Activated naive CD4-positive, alpha-beta T cell treated with anti-CD3 and anti-CD28 coated beads, Interleukin-2, amount 10 ng/mL, durations not matched to agents 7 days and 5 days (primary cell): ENCODE measurements around the gene TSSC4.
A peak's percentile ranks its signal among the peaks of the same experiment; 100 is the strongest.

ENCODE experiments used
- CTCF ChIA-PET: fragments of 350-600 bp; sonication (Branson Sonifier 250); formaldehyde crosslinking; loops from one replicate; lab custom pipeline; 2021; ENCODE audit warnings: antibody characterized with exemption; lab: Charles Lee
- DNase-seq: peaks from one replicate; pipeline ENCODE4 v3.0.0-alpha.2; 2020
- H3K27ac Mint-ChIP-seq: one replicate; pipeline ENCODE4 v1.8.0; 2021; ENCODE audit warnings: mild to moderate bottlenecking, moderate library complexity, mixed read lengths
- H3K27me3 Mint-ChIP-seq: one replicate; pipeline ENCODE4 v1.8.0; 2021; ENCODE audit warnings: mild to moderate bottlenecking, mixed read lengths
- H3K36me3 Mint-ChIP-seq: one replicate; pipeline ENCODE4 v1.8.0; 2021; ENCODE audit warnings: mixed read lengths
- H3K4me1 Mint-ChIP-seq: one replicate; pipeline ENCODE4 v1.8.0; 2021; ENCODE audit warnings: mixed read lengths
- H3K4me3 Mint-ChIP-seq: one replicate; pipeline ENCODE4 v1.8.0; 2021; ENCODE audit warnings: mild to moderate bottlenecking, moderate library complexity, mixed read lengths
- H3K9me3 Mint-ChIP-seq: one replicate; pipeline ENCODE4 v1.8.0; 2021; ENCODE audit warnings: mixed read lengths

Gene TSSC4

GRCh38 chr11:2395211-2395730 is 5.3 kb upstream of the TSSC4 start:
- no peak overlapping the region for H3K27ac Mint-ChIP-seq
- H3K9me3 Mint-ChIP-seq, result no peaks in the 10 kb centered on the region
- peaks cover 5% of the 10 kb centered on the region for H3K4me1 Mint-ChIP-seq
- H3K36me3 Mint-ChIP-seq, result peaks cover 7% of the 10 kb centered on the region
- CTCF ChIA-PET, result no interaction called here
- no peak overlapping the region for H3K4me3 Mint-ChIP-seq
- DNase-seq, result no peak
- peaks cover 2% of the 10 kb centered on the region for H3K27me3 Mint-ChIP-seq

- H3K9me3 Mint-ChIP-seq, result no peaks in the 10 kb centered on the region
- H3K27ac Mint-ChIP-seq, result no peak overlapping the region
- H3K36me3 Mint-ChIP-seq, result peaks cover 8% of the 10 kb centered on the region
- CTCF ChIA-PET, result no interaction called here
- peaks cover 5% of the 10 kb centered on the region for H3K4me1 Mint-ChIP-seq
- peaks cover 7% of the 10 kb centered on the region for H3K27me3 Mint-ChIP-seq
- no peak overlapping the region for H3K4me3 Mint-ChIP-seq
- DNase-seq, result no peak
Observed at GRCh38 chr11:2395856-2396255, 4.7 kb upstream of the TSSC4 start.

GRCh38 chr11:2396471-2396870 is 4.1 kb upstream of the TSSC4 start:
- Mint-ChIP-seq H3K36me3 (peaks cover 10% of the 10 kb centered on the region), H3K27me3 (peaks cover 7% of the 10 kb centered on the region)
- CTCF ChIA-PET, result no interaction called here

GRCh38 chr11:2397005-2397404 is 3.5 kb upstream of the TSSC4 start:
- peaks cover 9% of the 10 kb centered on the region for H3K4me1 Mint-ChIP-seq
- peak overlapping the region; percentile 51 for H3K27ac Mint-ChIP-seq

More at GRCh38 chr11:2396471-2396870, 4.1 kb upstream of the TSSC4 start:
- H3K4me3 Mint-ChIP-seq, result no peak overlapping the region
- no peak overlapping the region for H3K27ac Mint-ChIP-seq
- no peaks in the 10 kb centered on the region for H3K9me3 Mint-ChIP-seq
- H3K4me1 Mint-ChIP-seq, result peaks cover 7% of the 10 kb centered on the region
- no peak for DNase-seq

GRCh38 chr11:2398664-2399355 is 1.7 kb upstream of the TSSC4 start:
- H3K9me3 Mint-ChIP-seq, result no peaks in the 10 kb centered on the region
- peaks cover 7% of the 10 kb centered on the region for H3K27me3 Mint-ChIP-seq

More at GRCh38 chr11:2397005-2397404, 3.5 kb upstream of the TSSC4 start:
- CTCF ChIA-PET, result no interaction called here
- Mint-ChIP-seq H3K4me3 (no peak overlapping the region), H3K27me3 (peaks cover 7% of the 10 kb centered on the region), H3K9me3 (no peaks in the 10 kb centered on the region), H3K36me3 (peaks cover 11% of the 10 kb centered on the region)
- DNase-seq, result no peak

GRCh38 chr11:2399488-2400068 is 972 bp upstream of the TSSC4 start:
- peaks cover 18% of the 10 kb centered on the region for H3K36me3 Mint-ChIP-seq
- CTCF ChIA-PET, result interaction anchor here (0.6 to 4.0 kb wide), 5 partner anchors 13 to 487 kb away, joined by 3 to 27 read pairs (median 4); no protein-coding TSS in a partner anchor
- peak overlapping the region; percentile 90 for H3K27ac Mint-ChIP-seq

More at GRCh38 chr11:2398664-2399355, 1.7 kb upstream of the TSSC4 start:
- peaks cover 14% of the 10 kb centered on the region for H3K4me1 Mint-ChIP-seq
- CTCF ChIA-PET, result interaction anchor here (1.1 to 4.0 kb wide), 5 partner anchors 12 to 94 kb away, joined by 3 to 27 read pairs (median 5); no protein-coding TSS in a partner anchor
- peak overlapping the region; percentile 90 for H3K27ac Mint-ChIP-seq
- H3K36me3 Mint-ChIP-seq, result peaks cover 18% of the 10 kb centered on the region
- H3K4me3 Mint-ChIP-seq, result peak overlapping the region; percentile 88
- no peak for DNase-seq

GRCh38 chr11:2400762-2401435 is 349 bp downstream of the TSSC4 start:
- no peaks in the 10 kb centered on the region for H3K9me3 Mint-ChIP-seq
- peak overlapping the region; percentile 88 for H3K4me3 Mint-ChIP-seq
- peaks cover 7% of the 10 kb centered on the region for H3K27me3 Mint-ChIP-seq
- H3K36me3 Mint-ChIP-seq, result peaks cover 18% of the 10 kb centered on the region
- H3K27ac Mint-ChIP-seq, result peak overlapping the region; percentile 90
- peak; percentile 43 for DNase-seq
- H3K4me1 Mint-ChIP-seq, result peaks cover 14% of the 10 kb centered on the region
- CTCF ChIA-PET, result interaction anchor here (0.5 to 4.0 kb wide), 10 partner anchors 14 to 453 kb away, joined by 3 to 27 read pairs (median 4); partner anchors contain the start of genes C11orf21, CD81 and TSPAN32

More at GRCh38 chr11:2399488-2400068, 972 bp upstream of the TSSC4 start:
- Mint-ChIP-seq H3K4me3 (peak overlapping the region; percentile 88), H3K4me1 (peaks cover 14% of the 10 kb centered on the region), H3K27me3 (peaks cover 7% of the 10 kb centered on the region), H3K9me3 (no peaks in the 10 kb centered on the region)
- DNase-seq, result no peak

GRCh38 chr11:2401436-2401984 is 960 bp downstream of the TSSC4 start:
- no peak for DNase-seq
- peaks cover 7% of the 10 kb centered on the region for H3K27me3 Mint-ChIP-seq
- CTCF ChIA-PET, result interaction anchor here (0.5 to 4.0 kb wide), 7 partner anchors 18 to 452 kb away, joined by 3 to 27 read pairs (median 5); partner anchors contain the start of genes C11orf21 and TSPAN32
- peak overlapping the region; percentile 88 for H3K4me3 Mint-ChIP-seq
- no peaks in the 10 kb centered on the region for H3K9me3 Mint-ChIP-seq
- peak overlapping the region; percentile 90 for H3K27ac Mint-ChIP-seq
- peaks cover 14% of the 10 kb centered on the region for H3K4me1 Mint-ChIP-seq
- peaks cover 18% of the 10 kb centered on the region for H3K36me3 Mint-ChIP-seq

- H3K27ac Mint-ChIP-seq, result peak overlapping the region; percentile 19
- H3K4me1 Mint-ChIP-seq, result peaks cover 14% of the 10 kb centered on the region
- CTCF ChIA-PET, result interaction anchor here (1.2 to 4.0 kb wide), 3 partner anchors 18 to 100 kb away, joined by 5 to 27 read pairs (median 13); partner anchors contain the start of genes C11orf21 and TSPAN32
Observed at GRCh38 chr11:2402106-2402505, 1.6 kb downstream of the TSSC4 start.

GRCh38 chr11:2402890-2403645 is 2.5 kb downstream of the TSSC4 start:
- Mint-ChIP-seq H3K36me3 (peaks cover 13% of the 10 kb centered on the region), H3K4me1 (peaks cover 14% of the 10 kb centered on the region), H3K27ac (peak overlapping the region; percentile 11), H3K27me3 (peaks cover 7% of the 10 kb centered on the region), H3K9me3 (no peaks in the 10 kb centered on the region), H3K4me3 (peak overlapping the region; percentile 88)
- CTCF ChIA-PET, result interaction anchor here (1.0 to 4.0 kb wide), 2 partner anchors 98 kb away, joined by 3 to 27 read pairs; no protein-coding TSS in a partner anchor
- no peak for DNase-seq

More at GRCh38 chr11:2402106-2402505, 1.6 kb downstream of the TSSC4 start:
- Mint-ChIP-seq H3K4me3 (peak overlapping the region; percentile 88), H3K9me3 (no peaks in the 10 kb centered on the region), H3K27me3 (peaks cover 7% of the 10 kb centered on the region), H3K36me3 (peaks cover 16% of the 10 kb centered on the region)
- DNase-seq, result no peak

- Mint-ChIP-seq H3K27ac (no peak overlapping the region), H3K9me3 (no peaks in the 10 kb centered on the region), H3K36me3 (peaks cover 13% of the 10 kb centered on the region), H3K4me1 (peaks cover 9% of the 10 kb centered on the region), H3K4me3 (no peak overlapping the region), H3K27me3 (peaks cover 7% of the 10 kb centered on the region)
- no peak for DNase-seq
- CTCF ChIA-PET, result no interaction called here
Observed at GRCh38 chr11:2404735-2405196, 4.2 kb downstream of the TSSC4 start.

- Mint-ChIP-seq H3K4me1 (peaks cover 7% of the 10 kb centered on the region), H3K36me3 (peaks cover 8% of the 10 kb centered on the region), H3K27me3 (no peaks in the 10 kb centered on the region), H3K27ac (no peak overlapping the region), H3K4me3 (no peak overlapping the region), H3K9me3 (no peaks in the 10 kb centered on the region)
- CTCF ChIA-PET, result no interaction called here
- DNase-seq, result no peak
Observed at GRCh38 chr11:2406451-2406850, 5.9 kb downstream of the TSSC4 start.

GRCh38 chr11:2406878-2407410 is 6.4 kb downstream of the TSSC4 start:
- no peak overlapping the region for H3K27ac Mint-ChIP-seq
- H3K27me3 Mint-ChIP-seq, result no peaks in the 10 kb centered on the region
- CTCF ChIA-PET, result no interaction called here
- no peak overlapping the region for H3K4me3 Mint-ChIP-seq
- peaks cover 7% of the 10 kb centered on the region for H3K36me3 Mint-ChIP-seq
- no peak for DNase-seq
- peaks cover 6% of the 10 kb centered on the region for H3K4me1 Mint-ChIP-seq
- H3K9me3 Mint-ChIP-seq, result no peaks in the 10 kb centered on the region
